B cell (primary cell): ENCODE results near the gene ARHGAP15. TPM values are rescaled to one million over a fixed set of nuclear protein-coding genes. Genes with fewer than 3 reads are reported as not detected.

Experiments
- ATAC-seq: fragments of 200-7000 bp; cut with Tn5 transposase; one replicate; pipeline ENCODE4 v1.10.0; 2021; ENCODE audit warnings: low read depth, mild to moderate bottlenecking, moderate number of reproducible peaks, moderate library complexity
- CTCF ChIA-PET: fragments of 350-600 bp; sonication (Branson Sonifier 250); formaldehyde crosslinking; loops from one replicate; lab custom pipeline; 2021; ENCODE audit warnings: antibody characterized with exemption, inconsistent platforms; lab: Charles Lee
- POLR2A ChIA-PET: fragments of 350-600 bp; sonication (Branson Sonifier 250); formaldehyde crosslinking; loops from one replicate; lab custom pipeline; 2021; ENCODE audit warnings: antibody characterized with exemption; lab: Charles Lee
- DNase-seq: peaks from one replicate; pipeline ENCODE4 v3.0.0; 2013
- H2AFZ ChIP-seq: 2 replicates; pipeline ENCODE4 v1.6.1; 2012; ENCODE audit warnings: mild to moderate bottlenecking, low read depth, low read length; ENCODE audit not compliant: insufficient read depth, poor library complexity, severe bottlenecking
- H3K27ac ChIP-seq, 2 donors: 1 replicate in 1 of 2; 2 replicates in 1 of 2; pipeline ENCODE4 v1.5.1; 2012 to 2013; ENCODE audit warnings: low read length in 2 of 2, mild to moderate bottlenecking in 2 of 2, moderate library complexity in 1 of 2
- H3K27me3 ChIP-seq, 4 experiments: fragments of 200-600 bp in 1 of 4; sonication (generic) in 1 of 4; replicated peaks in 1 of 4; 1 replicate in 2 of 4; 2 replicates in 2 of 4; pipeline versions ENCODE4 v1.6.1 to v1.7.0; 2013 to 2016; ENCODE audit warnings: low read length in 3 of 4, mild to moderate bottlenecking in 2 of 4, mixed read lengths in 1 of 4, moderate library complexity in 1 of 4; ENCODE audit not compliant: insufficient read depth in 4 of 4, control insufficient read depth in 3 of 4; ENCODE audit errors: control extremely low read depth in 1 of 4
- H3K36me3 ChIP-seq, 2 experiments: replicated peaks in 1 of 2; 1 replicate in 1 of 2; 2 replicates in 1 of 2; pipeline versions ENCODE4 v1.6.1 to v1.7.1; 2013; ENCODE audit warnings: low read length in 1 of 2; ENCODE audit not compliant: insufficient read depth in 2 of 2, control insufficient read depth in 1 of 2; ENCODE audit errors: control extremely low read depth in 1 of 2, extremely low read depth in 1 of 2
- H3K4me1 ChIP-seq, 2 donors: fragments of 200-600 bp in 1 of 2; sonication (generic) in 1 of 2; 1 replicate in 1 of 2; 2 replicates in 1 of 2; pipeline versions ENCODE4 v1.5.1 to v1.6.1; 2013 to 2017; ENCODE audit warnings: low read length in 2 of 2; ENCODE audit not compliant: control insufficient read depth in 2 of 2, insufficient read depth in 2 of 2
- H3K4me2 ChIP-seq: replicated peaks from 2 replicates; pipeline ENCODE3; 2012; ENCODE audit warnings: mild to moderate bottlenecking, low read depth, low read length; ENCODE audit not compliant: poor library complexity, severe bottlenecking
- H3K4me3 ChIP-seq, 5 experiments: fragments of 200-600 bp in 1 of 5; sonication (generic) in 1 of 5; 1 replicate in 3 of 5; 2 replicates in 2 of 5; pipeline versions ENCODE4 v1.5.1 to v1.7.0; 2011 to 2016; ENCODE audit warnings: low read length in 4 of 5, mild to moderate bottlenecking in 4 of 5, low read depth in 2 of 5, control low read depth in 1 of 5, moderate library complexity in 1 of 5; ENCODE audit not compliant: insufficient read depth in 1 of 5; ENCODE audit errors: control extremely low read depth in 1 of 5, extremely low read depth in 1 of 5
- H3K79me2 ChIP-seq: fragments of 200-600 bp; sonication (generic); one replicate; pipeline ENCODE4 v1.6.0; 2016; ENCODE audit warnings: low read length; ENCODE audit not compliant: control insufficient read depth, insufficient read depth
- H3K9ac ChIP-seq: fragments of 200-600 bp; sonication (generic); 2 replicates; pipeline ENCODE4 v1.6.1; 2017; ENCODE audit warnings: mild to moderate bottlenecking, low read length, moderate library complexity
- H3K9me3 ChIP-seq, 3 donors: one replicate each; pipeline versions ENCODE4 v1.6.1 to v1.7.1; 2013; ENCODE audit warnings: low read length in 2 of 3; ENCODE audit not compliant: control insufficient read depth in 2 of 3, insufficient read depth in 1 of 3; ENCODE audit errors: control extremely low read depth in 1 of 3
- H4K20me1 ChIP-seq: 2 replicates; pipeline ENCODE4 v1.6.0; 2012; ENCODE audit warnings: mild to moderate bottlenecking, low read length; ENCODE audit not compliant: insufficient read depth, control insufficient read depth, poor library complexity, severe bottlenecking
- H3K27ac Mint-ChIP-seq: one replicate; pipeline ENCODE4 v1.8.0; 2021; ENCODE audit warnings: mixed read lengths
- H3K27me3 Mint-ChIP-seq: one replicate; pipeline ENCODE4 v1.8.0; 2021; ENCODE audit warnings: mixed read lengths
- H3K4me1 Mint-ChIP-seq: one replicate; pipeline ENCODE4 v1.8.0; 2021; ENCODE audit warnings: mixed read lengths
- H3K4me3 Mint-ChIP-seq: one replicate; pipeline ENCODE4 v1.8.0; 2021; ENCODE audit warnings: mixed read lengths
- H3K9me3 Mint-ChIP-seq: one replicate; pipeline ENCODE4 v1.8.0; 2022; ENCODE audit warnings: mixed read lengths; ENCODE audit not compliant: insufficient read depth
- CTCF ChIP-seq: fragments of 200-600 bp; IDR thresholded peaks from one replicate; pipeline ENCODE4 v1.8.0; 2022; ENCODE audit warnings: antibody characterized with exemption, mild to moderate bottlenecking
- EZH2 ChIP-seq: IDR thresholded peaks from 2 replicates; pipeline ENCODE4 v1.6.1; 2012; ENCODE audit warnings: borderline replicate concordance, low read depth, mild to moderate bottlenecking, moderate library complexity, low read length; ENCODE audit not compliant: insufficient read depth, poor library complexity, severe bottlenecking
- WGBS: methylation state at CpG from one replicate; pipeline ENCODE4 v1.1.5; 2013; ENCODE audit warnings: missing lambda C conversion rate; ENCODE audit not compliant: insufficient coverage; 5-methylcytosine and 5-hydroxymethylcytosine counted together
- intact Hi-C: fragments of 100-400 bp; cut with micrococcal nuclease; formaldehyde crosslinking; loops from one replicate; pipeline ENCODE4 v1.10.0; 2022
- polyA plus RNA-seq: library from polyadenylated mRNA; depleted of rRNA; stranded (reverse); fragments of >200 nt; gene quantifications from 2 replicates; pipeline ENCODE4 v1.2.3, GENCODE V29; 2012
- total RNA-seq, 2 donors: library from RNA; stranded (reverse); fragments of 120-200 nt in 1 of 2; gene quantifications; 1 replicate in 1 of 2; 2 replicates in 1 of 2; pipeline versions ENCODE4 v1.2.3 to v1.2.4, GENCODE V29; 2013 to 2022

ARHGAP15 gene
- total and polyA plus RNA-seq, 2 donors (not counting 1 experiment from before 2014, with no cell fraction given), result 58.6 to 187 TPM

- no peaks in the 10 kb centered on the region for H4K20me1 ChIP-seq
- DNase-seq (no peak), ATAC-seq (no peak)
- H3K4me3 ChIP-seq, result no peak overlapping the region
- H3K9me3 ChIP-seq, result peaks cover 0 to 2% (median 0%) of the 10 kb centered on the region in 3 donors
- H3K27me3 ChIP-seq, result no peaks in the 10 kb centered on the region
- ChIA-PET CTCF (interaction anchor here (0.6 to 1.0 kb wide), 2 partner anchors 10 to 49 kb away, joined by 3 read pairs; no protein-coding TSS in a partner anchor), POLR2A (interaction anchor here (0.6 kb wide), 1 partner anchor 25 kb away, joined by 5 read pairs; no protein-coding TSS in a partner anchor)
- no peak overlapping the region for H3K4me2 ChIP-seq
- no peak overlapping the region for H3K27ac Mint-ChIP-seq
- no peak overlapping the region for H3K27ac ChIP-seq
- H3K36me3 ChIP-seq, result peaks cover 5 to 9% of the 10 kb centered on the region in 2 experiments
- H3K79me2 ChIP-seq, result no peaks in the 10 kb centered on the region
- H3K4me1 Mint-ChIP-seq, result no peaks in the 10 kb centered on the region
- no peaks in the 10 kb centered on the region for H3K4me1 ChIP-seq
- H3K27me3 Mint-ChIP-seq, result no peaks in the 10 kb centered on the region
- WGBS, result 100% methylated on average over 2 of the region's 2 CpGs
- no peaks in the 10 kb centered on the region for H3K9me3 Mint-ChIP-seq
- no peak overlapping the region for H3K9ac ChIP-seq
- no peak overlapping the region for H3K4me3 Mint-ChIP-seq
- H2AFZ ChIP-seq, result no peak overlapping the region
- TF ChIP-seq CTCF (no peak), EZH2 (no peak)
- intact Hi-C loops, result no loop called here
These were observed 451.9 kb downstream of the ARHGAP15 start for GRCh38 chr2:143581134-143581533.

GRCh38 chr2:143582046-143582747 is 453.0 kb downstream of the ARHGAP15 start:
- H3K27me3 Mint-ChIP-seq, result no peaks in the 10 kb centered on the region
- TF ChIP-seq CTCF, result no peak
- no peak for TF ChIP-seq EZH2
- no peaks in the 10 kb centered on the region for H3K27me3 ChIP-seq
- no peaks in the 10 kb centered on the region for H4K20me1 ChIP-seq
- 100% methylated on average over 1 of the region's 5 CpGs for WGBS
- H3K4me2 ChIP-seq, result no peak overlapping the region
- no peak overlapping the region for H3K4me3 ChIP-seq
- H3K4me1 Mint-ChIP-seq, result peaks cover 3% of the 10 kb centered on the region
- no peak overlapping the region for H3K9ac ChIP-seq
- H3K9me3 ChIP-seq, result peaks cover 0 to 2% (median 0%) of the 10 kb centered on the region in 3 donors
- H3K4me3 Mint-ChIP-seq, result no peak overlapping the region
- intact Hi-C loops, result no loop called here
- H3K27ac ChIP-seq, result no peak overlapping the region
- no peak overlapping the region for H2AFZ ChIP-seq
- peaks cover 3% of the 10 kb centered on the region for H3K79me2 ChIP-seq
- POLR2A ChIA-PET, result no interaction called here
- no peaks in the 10 kb centered on the region for H3K4me1 ChIP-seq
- H3K27ac Mint-ChIP-seq, result no peak overlapping the region
- ATAC-seq, result no peak
- H3K9me3 Mint-ChIP-seq, result no peaks in the 10 kb centered on the region
- CTCF ChIA-PET, result no interaction called here
- no peak for DNase-seq
- H3K36me3 ChIP-seq, result peaks cover 5 to 10% of the 10 kb centered on the region in 2 experiments
